Adipose tissue (tissue), 3 donors: Measurements from ENCODE around the gene SF3A2. TPM values are rescaled to one million over a fixed set of nuclear protein-coding genes. Genes with fewer than 3 reads are reported as not detected.

Experiments
- H3K27ac ChIP-seq: one replicate; pipeline ENCODE4 v1.5.1; 2013; ENCODE audit warnings: low read depth, low read length
- WGBS, 3 donors: extraction: QIAGEN DNeasy Blood & Tissue Kit; methylation state at CpG; one replicate each; pipeline ENCODE4 v1.1.7; 2013; 5-methylcytosine and 5-hydroxymethylcytosine counted together
- polyA plus RNA-seq, 3 donors: library from polyadenylated mRNA; stranded (reverse); fragments of 200-250 nt; gene quantifications; one replicate each; pipeline ENCODE4 v1.2.3, GENCODE V29; 2013
- donor health status: healthy with polysubstance abuse.
- donor health status: Bipolar disorder and iron deficiency.
- donor health status: healthy.

The SF3A2 gene
- polyA plus RNA-seq, 3 donors = 31.2 to 36.4 (median 34.2) TPM

DNA sequence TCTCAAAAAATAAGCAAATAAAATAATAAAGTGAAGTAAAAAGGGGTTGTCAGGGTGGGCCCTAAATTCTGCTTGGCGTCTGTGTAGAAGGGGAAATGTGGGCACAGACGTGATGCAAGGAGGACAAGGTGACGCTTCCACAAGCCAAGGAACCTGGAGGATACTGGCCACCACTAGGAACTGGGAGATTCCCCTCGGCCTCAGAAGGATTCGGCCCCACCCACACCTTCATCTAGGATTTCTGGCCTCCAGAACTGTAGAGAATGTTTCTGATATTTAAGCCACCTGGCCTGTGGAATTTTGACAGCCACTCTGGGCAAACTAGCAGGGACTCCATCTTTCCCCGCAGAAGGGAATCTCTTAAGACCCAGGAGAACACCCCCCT is 1.6 kb upstream of the SF3A2 start:
- H3K27ac ChIP-seq = no peak overlapping the region
- WGBS, 3 donors = 37 to 47% (median 40%) methylated on average over 6 of the region's 6 CpGs

DNA sequence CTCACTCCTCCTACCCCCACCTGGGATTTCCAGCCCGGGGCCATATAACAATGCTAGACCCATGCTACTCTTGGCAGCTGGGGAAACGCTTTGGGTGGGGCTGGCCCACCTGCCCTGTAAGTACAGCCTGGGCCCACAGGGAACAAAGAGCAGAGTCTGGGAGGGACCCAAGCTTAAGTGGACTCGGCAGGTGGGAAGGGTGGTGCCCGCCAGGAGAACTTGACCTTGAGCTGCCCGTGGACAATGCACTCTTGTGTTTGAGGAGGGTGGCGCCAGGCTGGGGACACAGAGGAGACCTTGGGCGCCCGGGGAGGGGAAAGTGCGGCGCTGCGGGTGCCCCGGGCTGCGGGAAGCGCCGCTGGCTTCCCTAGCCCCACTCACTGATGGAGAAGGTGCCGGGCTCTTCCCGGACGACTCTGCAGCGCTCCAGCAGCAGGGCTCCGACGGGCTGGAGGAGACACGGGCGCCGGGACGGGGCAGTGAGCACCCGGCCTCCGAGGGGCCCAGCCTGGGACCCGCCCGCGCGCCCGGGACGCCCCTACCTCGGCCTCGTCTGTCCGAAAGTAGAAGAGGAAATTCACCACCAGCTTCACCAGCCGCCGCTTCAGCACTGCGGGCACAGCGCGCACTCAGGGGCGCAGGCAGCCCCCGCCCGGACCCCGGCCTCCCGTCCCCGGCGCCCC is 1.1 kb upstream of the SF3A2 start:
- WGBS, 3 donors = 0% methylated on average over 32 to 48 of the region's 48 CpGs
- H3K27ac ChIP-seq = no peak overlapping the region

DNA sequence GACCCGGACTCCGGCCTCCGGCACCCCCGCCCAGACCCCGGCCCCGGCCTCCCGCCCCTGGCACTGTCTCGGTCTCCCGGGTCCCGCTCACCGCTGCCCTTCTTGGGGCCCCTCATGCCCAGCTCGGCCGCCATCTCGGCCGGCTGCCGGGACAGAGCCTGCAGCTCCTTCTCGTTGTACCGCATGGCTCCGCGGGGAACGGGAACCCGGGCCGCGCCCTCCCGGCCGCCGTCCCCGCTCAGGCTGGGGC is 635 bp upstream of the SF3A2 start:
- no peak overlapping the region for H3K27ac ChIP-seq
- 0 to 1% (median 1%) methylated on average over 22 to 28 of the region's 28 CpGs for WGBS, 3 donors

DNA sequence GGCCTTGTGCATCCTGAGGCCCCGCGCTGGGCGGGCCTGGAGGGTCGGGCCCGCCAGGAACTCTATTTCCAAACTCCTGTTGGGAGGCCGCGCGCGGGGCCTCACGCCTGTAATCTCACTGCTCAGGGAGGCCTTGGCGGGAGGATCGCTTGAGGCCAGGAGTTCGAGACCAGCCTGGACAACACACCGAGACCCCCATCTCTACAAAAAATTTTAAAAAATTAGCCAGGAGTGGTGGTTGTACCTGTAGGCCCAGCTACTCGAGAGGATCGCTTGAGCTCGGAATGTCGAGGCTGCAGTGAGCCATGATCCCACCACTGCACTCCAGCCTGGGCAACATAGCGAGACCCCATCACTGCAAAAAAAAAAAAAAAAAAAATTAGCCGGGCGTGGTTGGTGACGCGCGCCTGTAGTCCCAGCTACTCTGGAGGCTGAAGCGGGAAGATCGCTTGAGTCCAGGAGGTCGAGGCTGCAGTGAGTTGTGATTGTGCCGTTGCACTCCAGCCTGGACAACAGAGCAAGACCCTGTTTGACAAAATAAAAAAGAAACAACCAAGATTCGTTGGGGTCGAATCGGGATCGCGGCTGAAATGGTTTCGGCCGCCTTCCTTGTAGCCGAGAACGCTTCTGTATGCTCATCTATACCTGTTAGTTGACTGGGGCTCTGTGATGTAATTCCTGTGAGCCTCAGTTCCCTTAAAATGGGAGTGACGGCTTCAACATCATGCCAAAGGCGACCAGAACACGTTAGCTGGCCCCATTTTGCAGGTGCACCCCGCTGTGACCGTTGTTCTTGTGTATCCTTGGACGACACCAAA is 636 bp downstream of the SF3A2 start:
- 36 to 42% (median 41%) methylated on average over 41 to 43 of the region's 43 CpGs for WGBS, 3 donors
- peak overlapping the region; percentile 46 for H3K27ac ChIP-seq

DNA sequence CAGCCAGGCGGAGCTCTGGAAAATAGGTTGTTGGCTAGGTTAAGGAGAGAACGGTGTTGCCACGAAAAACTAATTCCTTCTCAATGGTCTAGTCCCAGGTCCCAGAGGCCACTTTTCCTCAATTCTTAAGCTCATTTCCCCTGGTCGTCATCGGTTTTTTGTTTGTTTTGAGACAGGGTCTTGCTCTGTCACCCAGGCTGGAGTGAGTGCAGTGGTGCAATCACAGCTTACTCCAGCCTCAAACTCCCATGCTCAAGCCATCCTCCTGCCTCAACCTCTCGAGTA is 1.2 kb downstream of the SF3A2 start:
- WGBS, 3 donors = 68 to 73% (median 70%) methylated on average over 6 of the region's 6 CpGs
- H3K27ac ChIP-seq = no peak overlapping the region

DNA sequence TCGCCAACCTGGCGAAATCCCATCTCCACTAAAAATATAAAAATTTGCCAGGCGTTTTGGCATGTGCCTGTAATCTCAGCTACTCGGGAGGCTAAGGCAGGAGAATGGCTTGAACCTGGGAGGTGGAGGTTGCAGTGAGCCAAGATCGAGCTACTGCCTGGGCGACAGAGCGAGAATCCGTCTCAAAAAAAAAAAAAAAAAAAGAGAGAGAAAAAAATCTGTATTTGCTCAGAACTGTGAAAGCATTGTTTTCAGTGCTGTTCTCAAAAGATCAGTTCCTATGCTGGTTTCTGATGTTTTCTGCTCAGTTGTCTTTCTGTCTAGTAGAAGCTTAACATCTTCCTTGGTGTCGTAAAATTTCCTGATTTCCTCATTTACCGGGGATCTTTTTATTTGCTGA is 2.5 kb downstream of the SF3A2 start:
- no peak overlapping the region for H3K27ac ChIP-seq

DNA sequence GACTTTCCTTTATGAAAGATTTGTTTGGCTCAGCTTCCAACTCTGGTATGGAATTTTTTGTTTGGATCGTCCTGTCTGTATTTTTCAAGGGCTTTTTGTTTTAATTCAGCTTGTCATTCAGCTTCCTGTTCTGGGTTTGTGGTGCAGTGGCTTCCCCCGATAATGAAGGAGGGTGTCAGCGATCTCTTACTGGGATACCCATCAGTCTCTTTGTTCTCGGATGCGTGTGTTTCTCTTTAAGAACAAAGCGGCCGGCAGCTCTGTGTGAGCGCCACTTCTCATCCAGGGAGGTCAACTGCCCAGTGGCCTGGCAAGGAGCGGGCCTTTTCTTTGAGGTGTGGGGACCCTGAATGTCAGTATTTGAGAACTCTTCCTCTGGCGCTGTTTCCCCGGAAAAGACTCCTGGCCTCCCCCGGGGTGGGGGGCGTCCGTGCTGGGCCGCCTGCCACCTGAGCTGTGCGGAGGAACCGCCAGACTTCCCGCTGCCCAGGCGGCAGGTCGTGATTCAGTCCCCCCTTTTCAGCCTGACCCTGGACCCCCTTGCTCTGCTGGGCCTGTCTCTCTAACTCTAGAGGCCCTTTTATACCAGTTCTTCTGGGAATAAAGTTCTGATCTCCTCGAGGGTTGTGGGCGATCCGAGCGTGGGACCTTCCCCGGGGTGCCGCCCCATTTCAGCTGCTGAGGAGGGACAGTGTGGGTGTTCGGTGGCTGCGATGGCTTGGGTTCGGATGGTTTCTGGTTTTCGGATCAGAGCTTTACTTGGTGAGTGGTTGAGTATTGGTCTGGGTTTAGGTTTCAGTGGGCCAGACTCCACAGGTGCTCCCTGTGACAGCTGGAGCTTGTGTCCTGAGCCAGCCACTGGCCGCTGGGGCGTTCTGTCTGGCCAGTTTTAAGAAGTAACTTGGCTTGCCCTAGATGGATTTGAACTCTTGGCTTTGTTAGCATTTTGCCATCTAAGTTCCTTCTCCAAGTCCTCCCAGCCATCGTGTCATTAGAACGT is 3.4 kb downstream of the SF3A2 start:
- no peak overlapping the region for H3K27ac ChIP-seq
- WGBS, 3 donors = 27 to 33% (median 32%) methylated on average over 33 to 34 of the region's 34 CpGs

More for the DNA sequence above, 2.5 kb downstream of the SF3A2 start:
- WGBS, 3 donors = 60 to 68% (median 60%) methylated on average over 10 of the region's 10 CpGs

DNA sequence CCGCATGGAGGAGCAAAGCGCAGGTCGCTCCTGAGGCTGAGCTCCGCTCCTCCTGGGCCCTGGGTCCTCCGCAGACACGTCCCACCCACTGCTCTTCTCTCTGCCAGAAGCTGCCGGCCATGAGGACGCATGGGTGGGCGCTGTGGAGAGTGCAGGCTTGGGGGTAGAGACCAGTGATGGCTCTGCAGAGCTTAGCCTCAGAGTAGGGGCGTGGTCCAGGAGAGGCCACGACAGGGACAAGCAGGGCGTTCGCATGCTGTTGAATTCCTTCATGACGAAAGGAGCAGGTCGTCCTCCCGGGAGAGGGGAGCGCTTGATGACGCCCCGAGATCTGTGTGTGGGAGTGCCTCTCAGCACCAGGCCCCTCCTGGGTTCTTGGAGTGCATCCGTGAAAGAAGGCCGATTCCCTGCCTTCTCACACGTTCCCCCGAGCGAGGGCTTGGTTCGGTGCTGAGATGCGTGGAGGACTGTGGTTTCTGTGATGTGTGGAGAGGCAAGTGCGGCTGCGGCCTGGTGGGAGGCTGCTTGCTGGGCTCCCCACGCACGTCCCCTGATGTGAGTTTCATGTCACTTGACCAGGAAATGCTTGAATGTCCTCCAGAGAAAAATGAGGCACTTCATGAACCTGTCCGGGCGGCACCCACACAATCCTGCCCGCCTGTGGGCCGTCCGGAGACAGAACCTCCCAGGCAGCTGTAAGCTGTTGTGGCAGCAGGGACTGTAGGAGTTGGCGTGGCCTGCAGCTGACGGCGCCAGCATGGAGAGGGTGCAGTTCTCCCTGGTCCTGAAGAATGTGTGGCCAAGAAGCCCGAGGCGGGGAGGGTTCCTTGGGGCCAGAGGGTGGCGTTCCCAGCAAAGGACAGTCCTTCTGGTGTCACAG is 4.5 kb downstream of the SF3A2 start:
- H3K27ac ChIP-seq = no peak overlapping the region
- 69 to 73% (median 71%) methylated on average over 41 of the region's 41 CpGs for WGBS, 3 donors

DNA sequence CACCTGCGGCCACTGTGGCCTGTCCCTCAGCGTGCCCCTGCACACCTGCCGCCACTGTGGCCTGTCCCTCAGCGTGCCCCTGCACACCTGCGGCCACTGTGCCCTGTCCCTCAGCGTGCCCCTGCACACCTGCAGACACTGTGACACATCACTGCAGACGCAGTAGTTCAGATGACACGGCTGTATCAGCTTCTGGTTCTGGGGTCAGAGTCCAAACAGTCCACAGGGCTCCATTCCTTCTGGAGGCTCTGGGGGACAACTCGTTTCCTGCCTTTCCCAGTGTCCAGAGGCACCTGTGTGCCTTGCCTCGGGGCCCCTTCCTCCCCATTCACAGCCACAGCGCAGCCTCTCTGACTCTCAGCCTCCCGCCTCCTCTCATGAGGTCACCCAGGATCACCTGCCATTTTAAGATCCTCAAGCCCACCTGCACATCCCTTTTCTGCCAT is 5.5 kb downstream of the SF3A2 start:
- WGBS, 3 donors = 70 to 89% (median 89%) methylated on average over 12 of the region's 12 CpGs
- H3K27ac ChIP-seq = no peak overlapping the region

DNA sequence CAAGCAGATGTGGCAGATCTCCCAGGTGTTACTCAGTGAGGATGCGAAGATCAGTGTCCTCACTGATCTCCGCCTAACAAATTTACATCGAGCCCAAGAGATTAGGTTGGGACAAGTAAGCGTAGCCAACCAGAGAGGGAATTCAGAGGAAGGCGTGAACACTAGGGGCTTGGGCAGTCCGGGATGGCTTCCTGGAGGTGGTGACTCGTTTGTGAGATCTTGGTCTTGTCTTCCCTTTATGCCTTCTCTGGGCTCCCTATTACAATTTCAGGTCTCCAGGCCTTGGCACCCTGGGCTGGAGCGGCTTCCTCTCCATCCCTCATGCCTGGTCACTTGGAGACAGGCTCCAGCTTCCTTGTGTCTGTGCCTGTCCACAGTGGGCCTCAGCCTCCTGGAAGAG is 6.2 kb downstream of the SF3A2 start:
- 87 to 91% (median 91%) methylated on average over 8 of the region's 8 CpGs for WGBS, 3 donors
- H3K27ac ChIP-seq = no peak overlapping the region

DNA sequence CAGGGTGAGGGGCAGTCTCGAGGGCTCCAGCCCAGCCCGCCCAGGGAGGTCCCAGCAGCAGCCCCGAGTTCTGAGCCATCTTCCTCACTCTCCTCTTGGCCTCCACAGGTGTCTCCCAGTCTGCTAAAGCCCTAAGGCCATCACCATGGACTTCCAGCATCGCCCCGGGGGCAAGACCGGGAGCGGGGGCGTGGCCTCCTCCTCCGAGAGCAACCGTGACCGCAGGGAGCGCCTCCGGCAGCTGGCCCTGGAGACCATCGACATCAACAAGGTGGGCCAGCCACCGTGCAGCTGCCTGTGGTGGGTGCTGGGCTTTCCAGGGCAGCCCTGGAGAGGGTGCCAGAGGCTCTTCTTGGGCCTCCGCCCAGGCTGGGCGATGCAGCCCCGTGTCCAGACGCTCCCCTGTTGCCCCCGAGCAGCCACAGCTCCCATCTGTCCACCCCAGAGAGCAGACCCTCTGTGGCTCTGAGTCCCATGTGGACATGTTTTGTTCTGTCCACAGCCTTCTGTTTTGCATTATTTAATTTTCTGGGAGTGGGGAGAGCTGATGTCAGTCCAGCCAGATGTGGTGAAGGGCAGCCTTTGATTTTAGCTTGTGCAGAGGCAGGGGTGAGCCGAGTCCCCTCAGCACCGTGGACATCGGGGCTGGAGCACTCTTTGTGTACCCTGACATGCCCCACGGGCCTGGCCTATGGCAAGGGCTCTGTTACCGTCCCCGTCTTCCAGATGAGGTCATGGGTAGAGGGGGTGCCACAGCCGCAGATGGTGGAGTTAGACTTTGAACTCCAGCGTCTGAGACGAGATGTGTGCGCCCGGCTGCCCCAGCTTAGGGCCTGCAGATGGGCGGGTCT is 6.9 kb downstream of the SF3A2 start:
- H3K27ac ChIP-seq = no peak overlapping the region
- 72 to 86% (median 82%) methylated on average over 31 to 32 of the region's 32 CpGs for WGBS, 3 donors

DNA sequence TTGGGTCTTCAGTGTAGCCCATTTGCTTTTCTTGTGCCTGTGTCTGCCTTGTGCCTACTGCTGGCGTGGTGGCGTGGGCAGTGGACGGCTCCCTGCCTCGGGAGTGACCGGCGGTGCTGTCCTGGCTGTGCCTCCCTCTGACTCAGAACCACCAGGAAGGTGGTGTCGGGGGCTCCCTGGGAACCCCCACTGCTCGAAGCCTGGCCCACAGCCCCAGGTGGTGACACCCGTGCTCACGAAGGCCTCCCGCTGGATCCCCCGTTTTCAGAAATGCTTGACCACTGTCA is 7.4 kb downstream of the SF3A2 start:
- no peak overlapping the region for H3K27ac ChIP-seq
- 86 to 92% (median 90%) methylated on average over 11 to 12 of the region's 12 CpGs for WGBS, 3 donors

DNA sequence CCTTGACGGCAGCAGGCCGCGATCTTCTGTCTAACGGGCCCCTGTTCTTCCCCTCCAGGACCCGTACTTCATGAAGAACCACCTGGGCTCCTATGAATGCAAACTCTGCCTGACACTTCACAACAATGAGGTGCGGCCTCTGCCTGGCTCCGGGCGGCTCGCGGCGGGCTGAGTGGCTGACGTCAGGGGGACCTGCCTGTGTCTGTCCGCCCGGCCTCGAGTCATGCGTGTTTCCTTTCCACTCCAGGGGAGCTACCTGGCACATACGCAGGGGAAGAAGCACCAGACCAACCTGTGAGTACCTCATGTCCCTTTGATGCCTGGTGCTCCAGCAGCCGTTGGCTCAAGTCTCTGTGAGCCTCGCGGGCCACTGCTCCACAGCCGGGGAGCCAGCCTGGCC is 7.9 kb downstream of the SF3A2 start:
- no peak overlapping the region for H3K27ac ChIP-seq
- WGBS, 3 donors = 91 to 94% (median 94%) methylated on average over 20 to 21 of the region's 21 CpGs

DNA sequence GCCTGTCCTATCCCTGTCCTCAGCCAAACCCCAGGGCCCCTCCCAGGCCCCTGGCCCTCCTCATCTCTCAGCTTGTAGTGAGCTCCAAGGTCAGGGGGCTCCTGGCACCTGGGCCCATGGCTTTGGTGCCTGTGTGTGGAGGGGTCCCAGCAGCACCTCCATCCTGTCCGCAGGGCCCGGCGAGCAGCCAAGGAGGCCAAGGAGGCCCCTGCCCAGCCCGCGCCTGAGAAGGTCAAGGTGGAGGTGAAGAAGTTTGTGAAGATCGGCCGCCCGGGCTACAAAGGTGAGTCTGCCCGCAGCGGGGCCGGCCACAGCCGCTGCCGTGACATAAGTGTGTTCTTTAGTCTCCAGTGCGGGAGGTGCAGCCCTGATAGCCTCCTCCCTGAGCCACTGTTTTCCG is 8.6 kb downstream of the SF3A2 start:
- WGBS, 3 donors = 94 to 97% (median 96%) methylated on average over 10 to 15 of the region's 15 CpGs
- H3K27ac ChIP-seq = no peak overlapping the region

DNA sequence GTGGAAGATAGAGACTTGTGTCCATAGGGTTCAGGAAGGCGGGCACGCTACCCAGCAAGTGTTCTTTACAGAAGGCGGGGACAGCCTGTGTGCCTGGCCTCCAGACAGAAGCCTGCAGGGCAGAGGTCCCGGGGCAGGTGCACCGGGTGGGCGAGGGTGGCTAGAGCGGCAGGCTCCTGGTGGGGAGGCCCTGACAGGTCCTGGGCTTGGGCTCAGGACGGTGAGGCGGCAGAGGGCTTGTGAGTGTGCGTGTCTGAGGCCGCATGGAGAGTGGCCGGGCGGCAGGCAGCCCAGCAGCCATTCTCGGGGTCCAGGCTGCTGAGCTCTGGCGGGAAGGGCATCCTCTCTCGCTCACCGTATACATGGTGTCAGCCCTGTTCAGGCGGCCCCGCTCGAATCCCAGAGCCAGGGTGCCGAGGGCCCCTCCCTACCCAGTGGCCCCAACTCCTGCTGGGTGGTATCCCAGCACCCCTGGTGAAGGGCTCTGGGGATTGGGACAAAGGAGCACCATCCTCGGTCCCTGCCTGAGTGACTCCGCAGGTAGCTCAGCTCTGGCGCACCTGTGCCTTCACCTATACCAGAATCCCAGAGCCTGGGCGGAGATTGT is 9.5 kb downstream of the SF3A2 start:
- 90 to 93% (median 92%) methylated on average over 25 of the region's 25 CpGs for whole genome bisulfite sequencing, 3 donors
- H3K27ac ChIP-seq = no peak overlapping the region

DNA sequence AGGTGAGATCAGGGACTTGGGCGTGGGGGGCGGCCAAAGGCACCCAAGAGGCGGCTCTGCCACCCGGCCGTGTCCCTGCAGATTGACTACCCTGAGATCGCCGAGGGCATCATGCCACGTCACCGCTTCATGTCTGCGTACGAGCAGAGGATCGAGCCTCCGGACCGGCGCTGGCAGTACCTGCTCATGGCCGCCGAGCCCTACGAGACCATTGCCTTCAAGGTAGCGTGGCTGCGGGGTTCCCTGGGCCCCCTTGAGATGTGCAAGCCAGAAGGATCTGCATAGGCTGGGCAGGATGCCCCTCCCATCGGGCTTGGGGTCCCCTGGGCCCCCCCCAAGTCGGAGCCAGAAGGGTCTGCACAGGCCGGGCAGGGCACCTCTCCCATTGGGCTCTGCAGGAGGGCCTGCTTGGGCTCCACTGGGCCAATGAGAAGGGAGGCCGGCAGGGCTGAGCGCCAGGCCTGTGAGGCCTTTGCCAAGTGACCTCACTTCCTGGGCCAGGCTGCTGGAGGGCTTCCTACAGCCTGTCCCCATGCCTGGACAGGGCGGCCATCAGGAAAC is 10.3 kb downstream of the SF3A2 start:
- 80 to 86% (median 83%) methylated on average over 25 to 26 of the region's 26 CpGs for WGBS, 3 donors
- no peak overlapping the region for H3K27ac ChIP-seq
